Endothelial cell of umbilical vein (primary cell): ENCODE results near the gene GEN1. TPM values are rescaled to one million over a fixed set of nuclear protein-coding genes. Genes with fewer than 3 reads are reported as not detected.

Source experiments
- BruUV-seq: library from RNA; stranded (reverse); fragments of 400-500 nt; replicated peaks from 2 replicates; lab custom pipeline; 2021; lab: Mats Ljungman, UMichigan
- CTCF ChIA-PET: fragments of 300-600, 350-600 bp; sonication (Branson Sonifier 250); formaldehyde crosslinking; loops from one replicate; lab custom pipeline; 2021; ENCODE audit warnings: antibody characterized with exemption, inconsistent platforms; lab: Charles Lee
- POLR2A ChIA-PET: fragments of 300-600, 350-600 bp; sonication (Branson Sonifier 250); formaldehyde crosslinking; loops from one replicate; lab custom pipeline; 2021; ENCODE audit warnings: antibody characterized with exemption, inconsistent platforms; lab: Charles Lee
- DNase-seq: peaks from one replicate; pipeline ENCODE4 v3.0.0-alpha.2; 2011; ENCODE audit warnings: low read depth, low spot score
- FAIRE-seq: peaks from 2 replicates; lab custom pipeline; 2011; peaks lifted over from hg19 to GRCh38; lab: Jason Lieb, UNC
- H2AFZ ChIP-seq: 2 replicates; pipeline ENCODE4 v1.6.0; 2012; ENCODE audit warnings: low read depth, low read length, control low read depth, inconsistent platforms
- H3K27ac ChIP-seq: 2 replicates; pipeline ENCODE4 v1.5.1; 2011; ENCODE audit warnings: low read depth, mild to moderate bottlenecking, control low read depth, low read length, moderate library complexity; ENCODE audit not compliant: insufficient read depth
- H3K27me3 ChIP-seq, 2 experiments: 2 replicates each; pipeline versions ENCODE4 v1.6.0 to v1.6.1; 2011; ENCODE audit warnings: low read length in 2 of 2, mixed read lengths in 1 of 2; ENCODE audit not compliant: control insufficient read depth in 2 of 2, insufficient read depth in 2 of 2
- H3K36me3 ChIP-seq, 2 experiments: 2 replicates in 1 of 2; 3 replicates in 1 of 2; pipeline ENCODE4 v1.5.1; 2011; ENCODE audit warnings: low read length in 2 of 2, mild to moderate bottlenecking in 1 of 2, moderate library complexity in 1 of 2; ENCODE audit not compliant: control insufficient read depth in 2 of 2, insufficient read depth in 2 of 2; ENCODE audit errors: extremely low read depth in 1 of 2
- H3K4me1 ChIP-seq: 3 replicates; pipeline ENCODE4 v1.5.1; 2011; ENCODE audit warnings: mild to moderate bottlenecking, low read length; ENCODE audit not compliant: control insufficient read depth, insufficient read depth; ENCODE audit errors: extremely low read depth
- H3K4me2 ChIP-seq: 2 replicates; pipeline ENCODE4 v1.6.1; 2011; ENCODE audit warnings: low read length, control low read depth, mixed read lengths; ENCODE audit not compliant: insufficient read depth
- H3K4me3 ChIP-seq, 3 experiments: fragments of 200-600 bp in 1 of 3; sonication (generic), shearing (Covaris generic) in 1 of 3; replicated peaks in 1 of 3; 2 replicates each; pipeline ENCODE4 v1.5.1; 2011 to 2016; ENCODE audit warnings: control low read depth in 3 of 3, low read length in 3 of 3, mild to moderate bottlenecking in 2 of 3, inconsistent platforms in 1 of 3, low read depth in 1 of 3, moderate library complexity in 1 of 3; ENCODE audit not compliant: insufficient read depth in 1 of 3
- H3K79me2 ChIP-seq: 2 replicates; pipeline ENCODE4 v1.6.0; 2012; ENCODE audit warnings: low read length, inconsistent platforms; ENCODE audit not compliant: control insufficient read depth, insufficient read depth
- H3K9ac ChIP-seq: replicated peaks from 2 replicates; pipeline ENCODE3; 2011; ENCODE audit warnings: low read length, control low read depth; ENCODE audit not compliant: insufficient read depth; ENCODE audit errors: extremely low read depth
- H3K9me1 ChIP-seq: replicated peaks from 3 replicates; pipeline ENCODE4 v1.6.0; 2011; ENCODE audit warnings: mild to moderate bottlenecking, low read length; ENCODE audit not compliant: control insufficient read depth, insufficient read depth; ENCODE audit errors: extremely low read depth
- H3K9me3 ChIP-seq: replicated peaks from 2 replicates; pipeline ENCODE4 v1.5.1; 2012; ENCODE audit warnings: low read length, inconsistent platforms; ENCODE audit not compliant: control insufficient read depth, insufficient read depth
- H4K20me1 ChIP-seq: replicated peaks from 2 replicates; pipeline ENCODE3; 2011; ENCODE audit warnings: mild to moderate bottlenecking, low read length; ENCODE audit not compliant: control insufficient read depth, insufficient read depth; ENCODE audit errors: extremely low read depth
- CTCF ChIP-seq, 2 donors: IDR thresholded peaks; 1 replicate in 1 of 2; 2 replicates in 1 of 2; pipeline ENCODE4 v1.5.1; 2011; ENCODE audit warnings: low read length in 2 of 2, mild to moderate bottlenecking in 2 of 2, moderate library complexity in 2 of 2, control low read depth in 1 of 2, inconsistent platforms in 1 of 2, low read depth in 1 of 2; ENCODE audit not compliant: insufficient read depth in 1 of 2; ENCODE audit errors: extremely low read depth in 1 of 2
- EZH2 ChIP-seq: IDR thresholded peaks from 2 replicates; pipeline ENCODE4 v1.6.1; 2012; ENCODE audit warnings: borderline replicate concordance, low read depth, mild to moderate bottlenecking, moderate library complexity, low read length, inconsistent platforms; ENCODE audit not compliant: severe bottlenecking
- FOS ChIP-seq: IDR thresholded peaks from 2 replicates; pipeline ENCODE4 v1.6.1; 2011; ENCODE audit warnings: mild to moderate bottlenecking, low read length, moderate library complexity, borderline replicate concordance; ENCODE audit not compliant: insufficient read depth
- GATA2 ChIP-seq: IDR thresholded peaks from 2 replicates; pipeline ENCODE4 v1.7.0; 2011; ENCODE audit warnings: low read depth, mild to moderate bottlenecking, moderate library complexity, mixed read lengths, low read length; ENCODE audit not compliant: insufficient read length, insufficient read depth
- JUN ChIP-seq: IDR thresholded peaks from 2 replicates; pipeline ENCODE4 v1.6.1; 2011; ENCODE audit warnings: borderline replicate concordance, low read depth; ENCODE audit not compliant: insufficient read length, insufficient read depth
- MAX ChIP-seq: IDR thresholded peaks from 2 replicates; pipeline ENCODE4 v1.6.1; 2011; ENCODE audit not compliant: insufficient read depth, insufficient read length
- MYC ChIP-seq: IDR thresholded peaks from one replicate; pipeline ENCODE4 v1.6.1; 2011; ENCODE audit warnings: mild to moderate bottlenecking, low read depth, low read length
- POLR2A ChIP-seq: IDR thresholded peaks from 2 replicates; pipeline ENCODE4 v1.6.1; 2012; ENCODE audit warnings: low read depth, mild to moderate bottlenecking, control low read depth, low read length
- POLR2AphosphoS5 ChIP-seq: IDR thresholded peaks from 2 replicates; pipeline ENCODE4 v1.6.1; 2012; ENCODE audit warnings: low read depth, mild to moderate bottlenecking, control low read depth, low read length, moderate library complexity; ENCODE audit not compliant: insufficient read depth
- dilution Hi-C: fragments of 300-500 bp; cut with MboI; formaldehyde crosslinking; loops from one replicate; pipeline ENCODE4 v1.15.0; 2019; ENCODE audit warnings: low sequenced_read_pairs; ENCODE audit not compliant: extremely low pct_ligation_motif_present
- intact Hi-C: fragments of 100-400 bp; cut with micrococcal nuclease; formaldehyde crosslinking; loops from one replicate; pipeline ENCODE4 v1.10.0; 2022
- polyA plus RNA-seq, 4 experiments: library from polyadenylated mRNA; depleted of rRNA in 3 of 4; stranded (reverse) in 3 of 4; unstranded in 1 of 4; fragments of >200 nt; gene quantifications; 2 replicates each; pipeline versions ENCODE4 v1.2.1 to v1.2.3, GENCODE V29; 2011 to 2012; ENCODE audit warnings: missing spikeins in 1 of 4
- total RNA-seq: library from RNA; stranded (reverse); gene quantifications from 2 replicates; pipeline ENCODE4 v1.2.3, GENCODE V29; 2021

GEN1 gene
- total and polyA plus RNA-seq, 2 donors (not counting 3 experiments of a cell fraction or from before 2014, with no cell fraction given) = 8.1 to 29.6 TPM

- H3K79me2 ChIP-seq = no peaks in the 10 kb centered on the region
- H2AFZ ChIP-seq = no peak overlapping the region
- H3K9me3 ChIP-seq = no peaks in the 10 kb centered on the region
- no peak for FAIRE-seq
- ChIA-PET POLR2A (no interaction called here), CTCF (no interaction called here)
- DNase-seq = no peak
- H4K20me1 ChIP-seq = no peaks in the 10 kb centered on the region
- TF ChIP-seq JUN (no peak), EZH2 (no peak), POLR2A (no peak), POLR2AphosphoS5 (no peak), CTCF (IDR thresholded peaks at IDR 0.05; ENCODE audit: extremely low read depth in 1 of 2, insufficient read depth in 1 of 2, low read depth in 1 of 2, low read length in 2 of 2) (no peak), MAX (no peak), FOS (no peak), GATA2 (no peak), MYC (no peak)
- H3K4me1 ChIP-seq = no peaks in the 10 kb centered on the region
- no peaks in the 10 kb centered on the region for H3K36me3 ChIP-seq
- intact Hi-C loops (no loop called here), dilution Hi-C loops (no loop called here)
- H3K27ac ChIP-seq = no peak overlapping the region
- H3K27me3 ChIP-seq = peaks cover 4 to 10% of the 10 kb centered on the region in 2 experiments
- no peak overlapping the region for H3K9ac ChIP-seq
- no TSS peak for BruUV-seq
- no peaks in the 10 kb centered on the region for H3K9me1 ChIP-seq
- no peak overlapping the region for H3K4me3 ChIP-seq
- no peak overlapping the region for H3K4me2 ChIP-seq
Observed at GRCh38 chr2:17792515-17792914, 38.6 kb downstream of the GEN1 start.
